ENCODE data around the gene METTL16. TPM values are rescaled to one million over a fixed set of nuclear protein-coding genes. Genes with fewer than 3 reads are reported as not detected.

METTL16 gene
- total RNA-seq, 1 donor from 2014 or later = 18.0 TPM

- no peak for DNase-seq
These were observed 116.2 kb downstream of the METTL16 start for GRCh38 chr17:2395258-2396181.

DNA sequence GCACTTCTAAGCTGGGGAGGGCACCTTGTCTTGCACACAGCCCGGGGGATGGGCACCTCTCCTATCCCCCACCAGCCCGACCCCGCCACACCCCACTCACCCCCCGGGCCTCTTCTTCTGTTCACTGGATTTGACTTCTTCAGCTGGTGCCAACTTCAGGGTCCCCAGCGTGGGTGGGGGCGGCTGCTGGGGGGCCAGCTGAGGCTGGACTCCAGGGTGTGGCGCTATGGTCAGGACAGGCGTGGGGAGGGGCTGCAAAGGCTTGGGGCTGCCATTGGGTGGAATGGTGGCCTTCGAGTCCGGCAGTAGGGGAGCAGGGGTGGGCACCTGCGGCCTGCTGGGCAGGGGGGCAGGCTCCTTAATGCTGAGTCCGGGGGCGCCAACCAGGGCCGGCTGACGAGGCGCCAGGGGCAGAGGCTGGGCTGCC lies 116.9 kb downstream of the METTL16 start:
- DNase-seq = no peak

DNA sequence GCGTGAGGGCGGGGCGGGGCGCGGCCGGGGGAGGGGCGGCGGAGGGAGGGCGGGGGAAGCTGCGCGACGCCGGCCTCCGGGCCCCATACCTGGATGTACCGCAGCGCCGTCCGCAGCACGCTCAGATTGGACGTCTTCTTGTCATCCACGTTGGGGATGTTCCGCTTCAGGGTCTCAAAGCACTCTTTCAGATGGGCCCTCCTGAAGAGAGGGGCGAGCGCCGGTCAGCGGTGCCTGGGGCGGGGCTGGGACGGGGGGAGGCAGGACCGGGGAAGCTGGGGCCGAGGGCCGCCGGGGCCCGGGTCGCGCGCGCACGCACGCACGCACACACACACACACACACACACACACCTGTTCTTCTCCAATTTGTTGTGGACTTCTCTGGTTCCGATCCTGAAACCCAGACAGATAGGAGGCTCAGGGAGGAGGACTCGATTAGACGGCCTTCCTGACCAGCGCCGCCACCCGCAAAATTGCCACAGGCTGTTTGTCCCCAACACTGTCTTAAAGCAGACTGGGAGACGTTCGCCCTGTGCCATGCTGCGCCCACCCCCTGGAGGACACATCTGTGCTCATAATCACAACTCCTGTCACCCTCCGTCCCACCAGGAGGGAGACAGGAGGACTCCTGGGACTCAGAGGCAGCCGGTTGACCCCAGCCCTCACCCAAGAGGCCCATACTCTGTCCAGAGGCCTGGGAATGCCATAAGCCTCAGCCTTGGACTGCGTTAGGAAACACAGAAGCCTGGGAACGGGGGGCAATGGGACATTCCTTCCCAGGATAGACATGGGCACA lies 117.5 kb downstream of the METTL16 start:
- DNase-seq = peak; percentile 59

DNA sequence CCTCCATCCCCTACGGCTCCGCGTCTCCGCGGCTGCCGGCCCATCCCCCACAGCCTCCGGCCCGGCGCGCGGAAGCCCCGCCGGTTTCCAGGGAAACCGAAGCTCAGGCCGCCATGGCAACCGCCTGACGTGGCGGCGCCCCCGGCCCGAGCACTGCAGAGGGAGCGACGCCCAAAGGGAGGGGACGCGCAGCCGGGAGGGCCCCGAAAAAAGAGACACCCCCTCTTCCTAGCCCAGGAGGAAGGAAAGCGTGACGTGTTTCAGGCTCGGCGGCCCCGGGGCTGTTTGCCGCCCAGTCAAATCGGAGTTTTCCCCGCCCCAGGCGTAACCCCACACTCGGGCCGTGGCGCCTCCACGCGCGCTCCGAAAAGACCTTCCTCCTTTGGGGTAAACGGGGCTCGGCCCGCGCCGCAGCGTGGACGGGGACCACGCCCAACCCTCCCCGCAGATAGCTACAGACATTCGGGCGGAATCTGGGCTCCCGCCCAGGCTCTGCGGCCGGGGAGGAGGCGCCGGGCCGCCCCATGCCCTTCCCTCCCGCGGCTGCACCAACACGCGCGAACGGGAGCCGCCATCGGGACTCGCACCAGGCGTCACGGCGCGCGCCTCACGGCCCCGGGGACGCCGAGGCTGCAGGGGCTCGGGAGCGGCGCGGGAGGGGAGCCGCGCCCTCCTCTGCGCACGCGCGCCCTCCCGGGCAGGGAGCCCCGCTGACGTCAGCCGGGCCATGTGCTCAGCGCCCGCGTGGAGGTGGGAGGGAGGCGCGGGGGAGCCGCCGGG lies 118.3 kb downstream of the METTL16 start:
- peak; percentile 89 for DNase-seq

DNA sequence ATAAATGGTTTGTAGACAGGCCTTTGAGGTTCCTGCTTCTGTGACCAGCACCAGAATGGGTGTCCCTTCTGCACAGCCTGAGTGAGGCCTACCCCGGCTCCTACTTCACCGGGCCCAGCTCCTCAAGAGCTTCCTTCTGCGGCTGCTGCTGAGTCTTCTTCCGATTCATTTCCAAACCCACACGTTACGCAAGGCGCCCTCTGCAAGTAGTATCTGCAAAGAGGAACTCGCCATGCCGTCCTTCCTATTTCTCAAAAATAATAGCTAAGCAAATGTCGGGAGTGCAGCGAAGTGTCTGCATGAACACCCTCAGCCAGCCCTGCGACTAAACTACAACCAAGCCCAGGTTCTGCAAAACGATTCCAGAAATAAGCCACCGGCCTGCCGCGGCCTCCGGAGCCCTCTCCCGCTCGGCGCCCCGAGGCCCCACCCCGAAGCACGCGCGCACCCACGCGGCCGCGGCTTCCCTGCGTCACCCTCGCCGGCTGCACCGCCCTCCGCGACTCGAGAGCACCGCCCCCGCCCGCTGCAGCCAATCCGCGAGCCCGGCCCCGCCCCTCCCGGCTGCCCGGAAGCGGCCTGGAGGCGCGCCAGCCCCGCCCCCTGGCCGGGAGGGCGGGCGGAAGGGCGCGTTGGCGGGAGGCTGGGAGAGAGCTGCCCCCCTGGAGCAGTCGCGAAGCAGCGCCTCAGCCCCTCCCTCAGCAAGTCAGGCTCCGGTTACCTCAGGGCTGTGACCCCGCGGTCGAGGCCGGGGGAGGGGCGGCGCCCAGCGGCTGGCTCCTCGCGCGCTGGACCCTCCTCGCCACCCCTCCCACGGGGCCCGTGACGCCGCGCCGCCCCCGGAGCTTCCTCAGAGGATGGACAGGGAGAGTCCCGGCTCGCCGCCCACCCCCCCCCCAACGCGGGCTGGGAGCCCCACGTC lies 119.2 kb downstream of the METTL16 start:
- DNase-seq = peak; percentile 90

GRCh38 chr17:2391597-2392251 lies 120.0 kb downstream of the METTL16 start:
- no peak for DNase-seq

DNA sequence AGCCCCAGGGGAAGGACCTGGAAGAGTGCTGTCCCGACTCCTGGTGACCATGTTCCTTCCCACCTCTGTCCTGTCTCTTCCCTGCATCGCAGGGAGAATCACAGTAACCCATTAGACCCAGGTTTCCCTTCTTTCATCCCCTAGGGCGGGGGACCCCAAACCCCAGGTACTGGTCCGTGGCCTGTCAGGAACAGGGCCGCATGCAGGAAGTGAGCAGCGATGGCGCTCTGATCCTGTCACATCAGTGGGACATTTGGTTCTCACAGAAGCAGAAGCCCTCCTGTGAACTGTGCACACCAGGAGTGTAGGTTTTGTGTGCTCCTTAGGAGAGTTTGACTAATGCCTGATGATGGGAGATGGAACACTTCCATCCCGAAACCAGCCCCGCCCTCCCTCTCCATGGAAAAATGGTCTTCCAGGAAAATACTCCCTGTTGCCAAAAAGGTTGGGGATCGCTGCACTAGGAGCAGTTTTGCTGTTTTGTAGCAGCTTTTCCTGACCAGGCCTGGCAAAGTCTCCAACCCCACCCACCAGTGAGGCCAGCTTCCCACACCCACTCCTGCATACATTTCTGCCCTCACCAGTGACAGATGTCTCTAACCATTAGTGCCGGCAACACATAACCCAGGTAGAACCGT lies 121.4 kb downstream of the METTL16 start:
- DNase-seq = peak; percentile 47

DNA sequence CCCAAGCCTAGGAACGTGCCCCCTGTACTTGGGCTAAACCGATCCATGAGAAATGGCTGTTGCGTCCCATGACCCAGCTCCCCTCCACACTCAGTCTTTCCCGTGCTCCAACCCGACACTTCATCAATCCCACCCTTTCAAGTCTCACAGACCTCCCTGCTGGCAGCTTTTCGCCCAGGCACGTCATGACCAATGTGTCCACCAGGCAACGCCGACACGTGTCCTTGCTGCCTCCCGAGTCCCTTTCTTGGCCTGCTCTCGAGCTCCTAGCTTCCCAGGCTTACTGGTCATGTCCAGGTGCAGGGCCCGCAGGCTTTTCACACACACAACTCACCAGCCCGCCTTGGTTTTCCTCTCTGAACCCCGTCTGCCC lies 123.0 kb downstream of the METTL16 start:
- DNase-seq = no peak

DNA sequence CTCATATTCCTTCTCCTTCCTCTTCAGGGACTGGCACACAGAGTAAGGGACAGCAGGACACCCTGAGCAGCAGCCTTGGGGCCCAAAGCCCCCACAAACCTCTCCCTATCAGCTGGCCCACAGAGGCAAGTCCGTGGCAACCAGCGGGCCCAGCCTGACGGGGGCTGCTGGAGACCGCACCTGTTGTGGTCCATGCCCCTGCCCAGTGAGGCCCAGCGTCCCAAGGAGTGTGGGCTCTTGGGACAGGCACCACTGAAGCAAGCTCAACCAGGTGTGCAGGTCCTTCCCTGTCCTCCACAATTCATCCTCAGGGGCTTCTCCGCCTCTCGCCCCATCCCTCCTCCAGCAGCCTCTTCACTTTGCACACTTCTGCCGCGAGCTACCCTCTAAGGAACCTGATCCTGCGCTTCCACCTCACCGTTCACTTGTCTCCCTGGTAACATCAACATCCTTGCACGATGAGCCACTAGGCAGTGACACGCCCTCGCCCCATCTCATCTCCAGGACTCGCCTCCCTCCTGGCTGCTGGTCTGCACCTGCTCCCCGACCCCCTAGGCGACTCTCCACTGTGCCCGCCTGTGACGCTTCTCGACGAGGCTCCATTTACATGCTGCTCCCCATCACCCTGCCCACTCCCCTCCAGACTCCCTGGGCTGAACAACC lies 123.5 kb downstream of the METTL16 start:
- no peak for DNase-seq

DNA sequence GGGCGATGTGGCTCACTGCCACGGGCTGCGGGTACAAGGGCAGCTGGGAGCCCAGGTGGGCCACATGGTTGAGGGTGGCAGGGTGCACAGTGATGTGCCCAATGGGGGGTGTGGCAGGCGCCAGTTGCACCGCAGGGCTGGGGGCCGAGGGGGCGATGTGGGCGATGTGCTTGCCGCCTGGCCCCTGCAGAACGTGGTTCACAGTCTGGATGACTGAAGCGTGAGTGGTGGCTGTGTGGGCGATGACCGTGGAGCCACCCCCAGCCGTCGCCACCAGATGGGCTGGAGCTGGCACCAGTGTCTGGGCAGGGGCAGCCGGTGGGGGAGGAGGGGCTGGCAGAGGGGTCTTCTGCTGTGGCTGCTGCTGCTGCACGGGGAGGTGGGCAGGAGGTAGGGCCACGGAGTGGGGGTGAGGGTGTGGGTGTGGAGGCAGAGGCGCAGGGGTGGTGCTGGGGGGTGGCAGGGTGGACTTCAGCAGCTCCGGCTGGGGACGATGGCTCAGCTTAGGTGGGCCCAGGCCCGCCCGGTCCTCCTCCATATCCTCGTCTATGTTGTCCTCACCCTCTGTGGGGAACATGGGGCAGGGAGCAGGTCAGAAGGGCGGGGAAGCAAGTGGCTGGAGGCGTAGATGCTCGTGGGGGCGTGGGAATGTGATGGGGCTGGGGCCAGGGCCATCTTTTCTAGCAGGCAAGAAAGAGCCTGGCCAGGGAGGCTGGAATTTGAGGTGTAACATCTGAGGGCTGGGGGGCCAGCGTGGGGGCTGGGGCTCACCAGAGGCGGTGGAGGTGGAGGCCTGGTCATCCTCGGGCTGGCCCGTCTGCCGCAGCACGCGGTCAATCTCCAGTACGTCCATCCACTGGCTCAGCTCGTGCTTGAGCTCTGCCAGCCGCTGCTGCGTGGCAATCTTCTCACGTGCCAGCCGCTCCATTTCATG lies 124.3 kb downstream of the METTL16 start:
- DNase-seq = no peak

DNA sequence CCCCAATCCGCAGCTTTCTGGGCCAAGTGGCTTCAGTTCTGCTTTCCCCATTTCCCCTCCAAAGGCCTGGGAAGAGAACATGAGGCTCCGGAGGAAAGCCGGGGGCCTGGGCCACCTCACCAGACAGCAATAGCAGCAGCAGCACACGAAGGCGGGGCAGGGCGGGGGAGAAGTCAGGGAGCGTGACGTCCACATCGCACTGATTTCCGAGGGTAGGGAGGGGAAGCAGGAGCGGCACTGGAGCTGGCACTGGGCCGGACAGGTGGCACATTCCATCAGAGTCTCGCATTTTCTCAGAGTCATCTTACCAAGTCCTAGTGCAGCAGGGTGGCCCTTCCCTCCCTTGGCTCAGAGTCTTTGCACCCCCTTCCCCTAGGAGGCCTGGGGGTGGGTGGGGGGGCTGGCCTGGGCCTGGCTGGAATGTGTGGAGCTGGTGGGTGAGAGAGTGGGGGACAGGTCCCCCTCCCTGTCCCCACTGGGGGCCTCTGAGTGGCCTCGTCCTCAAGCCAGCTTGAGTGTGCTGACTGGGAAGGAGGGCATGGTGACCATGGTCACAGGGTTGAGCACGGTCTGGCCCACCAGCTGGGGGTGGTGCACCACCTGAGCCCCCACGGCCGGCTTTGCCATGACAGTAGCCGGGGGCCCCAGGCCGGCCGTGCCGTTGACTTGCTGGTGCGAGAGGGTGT lies 125.1 kb downstream of the METTL16 start:
- DNase-seq = no peak

- DNase-seq = no peak
These were observed 126.2 kb downstream of the METTL16 start for GRCh38 chr17:2385240-2386210.

DNA sequence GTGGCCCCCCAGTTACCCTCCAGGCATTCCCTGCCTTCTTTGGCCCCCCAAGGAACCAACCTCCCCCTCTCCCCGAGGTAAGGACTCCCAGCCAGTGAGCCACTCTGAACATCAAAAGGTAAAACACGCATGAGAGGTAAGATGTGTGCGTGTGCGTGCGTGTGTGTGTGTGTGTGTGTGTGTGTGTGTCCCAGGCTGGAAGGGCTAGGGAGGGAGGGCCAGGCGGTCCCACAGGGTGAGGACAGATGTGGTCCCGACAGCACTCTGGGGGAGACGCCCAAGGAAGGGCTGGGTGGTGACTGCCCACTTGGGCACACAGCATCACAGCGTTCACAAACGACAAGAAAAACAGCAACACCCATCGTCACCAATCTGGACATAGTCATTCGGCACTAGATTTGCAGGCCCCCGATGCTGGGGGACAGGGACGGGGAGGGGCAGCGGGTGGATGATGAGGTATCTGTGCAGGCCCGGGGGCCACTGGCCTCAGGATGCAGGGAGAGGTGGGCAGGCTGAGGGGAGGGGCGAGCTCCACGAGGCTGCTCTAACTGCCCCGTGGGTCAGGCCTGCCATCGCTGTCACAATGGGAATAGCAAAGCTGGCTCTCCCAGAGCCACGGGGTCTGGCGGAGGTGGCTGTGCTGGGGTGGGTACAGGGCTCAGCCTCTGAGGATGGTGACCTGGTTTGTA lies 127.1 kb downstream of the METTL16 start:
- DNase-seq = no peak

- DNase-seq = no peak
These were observed 128.0 kb downstream of the METTL16 start for GRCh38 chr17:2383628-2384167.

- no peak for DNase-seq
These were observed 130.6 kb downstream of the METTL16 start for GRCh38 chr17:2380950-2381649.
